ENCODE results near the gene CUL9.

CUL9 gene

DNA sequence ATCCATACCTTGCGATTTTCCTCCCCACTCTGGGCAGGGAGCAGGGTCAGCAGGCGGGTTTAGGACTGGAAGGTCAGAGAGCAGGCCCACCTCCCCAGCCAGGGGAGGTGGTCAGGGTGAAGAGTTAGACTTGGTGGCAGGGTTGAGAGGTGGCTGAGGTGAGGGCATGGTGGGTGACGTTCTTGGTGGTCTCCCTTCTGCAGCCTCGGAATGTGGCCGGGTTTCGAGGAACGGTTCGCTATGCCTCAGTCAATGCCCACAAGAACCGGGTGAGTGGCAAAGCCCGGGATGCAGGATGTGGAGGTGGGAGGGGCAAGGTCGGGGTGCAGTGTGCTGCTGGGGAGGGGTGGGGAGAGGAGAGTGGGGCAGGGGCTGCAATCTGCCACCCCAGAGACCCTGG is 72.8 kb downstream of the CUL9 start:
- no peak for DNase-seq (ENCODE audit: low read depth in 2 of 2)

DNA sequence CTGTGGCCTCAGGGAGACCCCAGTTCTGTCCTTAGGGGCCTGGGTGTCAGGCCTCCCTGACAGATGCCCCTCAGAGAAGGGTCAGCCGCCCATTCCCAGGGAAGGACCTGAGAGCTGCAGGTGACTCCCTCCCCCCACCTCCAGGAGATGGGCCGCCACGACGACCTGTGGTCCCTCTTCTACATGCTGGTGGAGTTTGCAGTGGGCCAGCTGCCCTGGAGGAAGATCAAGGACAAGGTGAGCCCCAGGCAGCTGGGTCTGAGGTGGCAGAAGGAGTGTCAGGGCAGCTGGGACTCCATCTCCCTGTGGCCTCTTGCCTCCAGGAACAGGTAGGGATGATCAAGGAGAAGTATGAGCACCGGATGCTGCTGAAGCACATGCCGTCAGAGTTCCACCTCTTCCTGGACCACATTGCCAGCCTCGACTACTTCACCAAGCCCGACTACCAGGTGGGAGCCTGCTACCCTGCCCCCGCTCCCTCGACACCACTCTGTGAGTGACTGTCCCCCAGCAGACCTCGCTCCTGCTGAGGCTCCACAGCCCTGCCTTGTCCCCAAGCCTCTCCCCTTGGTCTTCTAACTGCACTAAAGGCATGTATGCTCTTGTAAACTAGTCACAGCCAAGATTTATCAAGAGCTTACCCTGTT is 73.5 kb downstream of the CUL9 start:
- DNase-seq (ENCODE audit: low read depth in 2 of 2) = no peak

DNA sequence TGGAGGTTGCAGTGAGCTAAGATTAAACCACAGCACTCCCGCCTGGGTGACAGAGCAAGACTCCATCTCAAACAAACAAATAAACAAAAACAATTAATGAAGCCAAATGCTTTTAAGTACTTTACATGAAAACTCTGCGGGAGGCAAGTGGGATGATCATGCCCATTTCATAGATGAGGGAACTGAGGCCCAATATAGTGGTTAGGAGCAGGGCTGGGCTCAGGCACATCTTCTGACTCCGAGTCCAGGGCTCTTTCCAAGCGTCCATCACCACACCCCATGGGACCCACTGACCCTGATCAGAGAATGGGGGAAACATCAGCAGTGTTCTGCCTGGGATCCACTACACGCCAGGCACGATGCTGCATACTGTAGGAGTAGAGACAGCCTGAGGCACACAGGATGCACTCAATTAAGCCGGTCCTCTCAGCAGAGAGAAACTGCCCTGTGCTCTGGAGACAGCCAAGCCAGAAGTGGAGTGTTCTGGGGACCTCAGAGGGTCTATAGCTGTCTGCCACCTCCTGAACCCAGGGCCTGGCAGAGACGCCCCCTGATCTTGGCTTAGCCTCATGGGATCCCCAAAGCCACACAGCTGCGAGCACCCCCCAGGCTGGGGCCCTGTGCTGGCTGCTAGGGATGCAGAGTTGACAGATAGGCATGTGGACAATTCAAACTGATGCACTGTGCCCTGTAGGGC is 74.8 kb downstream of the CUL9 start:
- no peak for DNase-seq (ENCODE audit: low read depth in 2 of 2)

DNA sequence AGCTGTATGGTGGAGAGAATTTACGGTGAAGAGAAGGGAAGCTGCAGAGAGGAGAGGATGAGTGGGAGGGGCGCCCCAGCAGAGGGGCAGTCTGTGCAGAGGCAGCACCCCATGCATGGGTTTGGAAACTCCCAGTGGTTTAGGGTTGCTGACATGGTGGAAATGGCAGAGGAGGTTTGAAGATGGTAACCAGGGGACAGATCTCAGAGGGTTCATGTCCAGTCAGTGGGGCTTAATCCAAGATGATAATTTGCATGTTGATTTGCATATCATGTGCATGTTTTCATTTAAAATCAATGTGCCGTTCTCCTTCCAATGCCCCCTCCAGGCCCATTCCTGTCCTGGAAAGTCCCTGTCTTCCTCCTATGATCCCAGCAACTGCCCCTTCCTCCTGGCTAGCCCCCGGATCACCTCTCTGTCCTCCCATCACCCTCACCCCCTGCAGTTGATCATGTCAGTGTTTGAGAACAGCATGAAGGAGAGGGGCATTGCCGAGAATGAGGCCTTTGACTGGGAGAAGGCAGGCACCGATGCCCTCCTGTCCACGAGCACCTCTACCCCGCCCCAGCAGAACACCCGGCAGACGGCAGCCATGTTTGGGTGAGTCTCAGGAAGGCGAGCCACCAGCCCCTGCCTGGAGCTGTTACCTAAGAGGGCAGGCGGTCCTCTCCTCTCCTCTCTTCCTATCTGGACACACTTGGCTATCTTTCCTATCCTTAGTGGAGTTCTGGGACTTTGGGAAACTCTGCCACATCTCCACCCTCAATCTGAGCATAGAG is 75.6 kb downstream of the CUL9 start:
- DNase-seq (ENCODE audit: low read depth in 2 of 2) = no peak

DNA sequence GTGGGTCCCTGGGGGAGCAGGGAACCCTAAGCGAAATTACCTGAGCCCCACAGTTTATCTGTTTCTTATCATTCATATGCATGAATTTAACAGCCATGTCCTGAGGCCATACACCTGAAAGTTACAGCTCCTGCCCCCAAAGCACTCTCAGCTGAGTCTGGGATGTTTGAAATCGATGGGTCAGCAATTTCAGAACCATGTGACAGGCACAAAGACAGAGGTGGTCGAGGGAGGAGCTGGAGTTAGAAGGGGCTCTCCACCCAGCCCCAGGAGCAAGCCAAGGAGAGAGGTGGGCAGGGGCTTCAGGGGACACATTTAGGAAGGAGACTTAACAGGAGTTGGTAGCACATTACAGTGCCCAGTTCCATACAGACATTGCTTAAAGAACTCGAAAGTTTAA is 76.2 kb downstream of the CUL9 start:
- no peak for DNase-seq (ENCODE audit: low read depth in 2 of 2)

DNA sequence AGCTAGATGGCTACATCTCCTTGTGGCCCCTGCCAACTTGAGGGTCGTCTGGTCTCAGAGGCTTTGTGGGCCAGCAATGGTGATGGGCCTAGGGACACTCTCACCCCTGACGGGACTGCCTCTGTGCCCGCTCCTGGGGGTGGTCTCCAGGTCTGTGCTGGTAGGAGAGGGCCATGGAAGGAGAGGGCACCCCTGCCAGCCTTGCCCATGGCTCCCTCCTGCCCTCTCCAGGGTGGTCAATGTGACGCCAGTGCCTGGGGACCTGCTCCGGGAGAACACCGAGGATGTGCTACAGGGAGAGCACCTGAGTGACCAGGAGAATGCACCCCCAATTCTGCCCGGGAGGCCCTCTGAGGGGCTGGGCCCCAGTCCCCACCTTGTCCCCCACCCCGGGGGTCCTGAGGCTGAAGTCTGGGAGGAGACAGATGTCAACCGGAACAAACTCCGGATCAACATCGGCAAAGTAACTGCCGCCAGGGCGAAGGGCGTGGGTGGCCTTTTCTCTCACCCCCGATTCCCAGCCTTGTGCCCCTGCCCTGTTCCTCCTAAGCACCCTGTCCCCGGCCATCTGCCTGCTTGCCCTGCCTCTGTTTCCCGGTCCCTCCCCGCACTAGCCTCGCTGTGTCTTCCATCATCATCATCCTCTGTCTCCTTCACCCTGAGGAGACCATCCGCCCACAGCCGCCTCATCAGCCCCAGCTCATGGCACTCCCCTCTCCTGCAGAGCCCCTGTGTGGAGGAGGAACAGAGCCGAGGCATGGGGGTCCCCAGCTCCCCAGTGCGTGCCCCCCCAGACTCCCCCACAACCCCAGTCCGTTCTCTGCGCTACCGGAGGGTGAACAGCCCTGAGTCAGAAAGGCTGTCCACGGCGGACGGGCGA is 77.1 kb downstream of the CUL9 start:
- DNase-seq (ENCODE audit: low read depth in 2 of 2) = no peak

DNA sequence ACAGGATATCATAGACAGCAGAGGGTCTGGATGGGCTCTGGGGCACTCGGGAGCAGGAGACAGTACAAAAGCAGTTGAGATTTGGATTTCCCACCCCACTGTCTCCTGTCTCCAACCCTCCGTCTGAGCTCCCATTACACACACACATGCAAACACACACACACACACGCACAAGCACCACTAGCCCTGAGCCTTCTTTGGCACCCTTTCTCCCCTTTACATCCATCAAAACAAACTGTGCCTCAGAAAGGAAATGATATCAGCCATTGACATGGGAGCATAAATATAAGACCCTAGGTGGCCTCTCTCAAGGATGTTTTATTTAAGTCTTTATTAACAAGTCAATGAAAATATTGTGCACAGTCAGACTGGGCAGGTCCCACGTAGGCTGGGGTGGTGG is 78.8 kb downstream of the CUL9 start:
- DNase-seq (ENCODE audit: low read depth in 2 of 2) = no peak

DNA sequence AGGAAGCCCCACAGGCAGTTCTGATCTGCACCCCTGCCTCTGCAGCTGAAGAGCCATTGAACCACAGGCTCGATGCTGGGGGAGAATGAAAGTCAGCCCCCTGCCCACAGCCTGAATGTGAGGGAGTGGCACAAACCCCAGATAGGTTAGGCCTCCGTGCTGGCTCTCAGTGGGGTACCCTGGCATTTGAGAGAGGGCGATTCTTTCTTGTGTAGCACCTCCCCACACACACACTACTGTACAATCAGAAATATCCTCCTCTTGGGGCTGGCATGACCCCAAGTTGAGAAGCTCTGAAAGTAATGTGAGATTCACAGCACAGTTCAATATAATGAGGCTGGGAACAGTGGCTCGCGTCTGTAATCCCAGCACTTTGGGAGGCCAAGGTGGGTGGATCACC is 79.2 kb downstream of the CUL9 start:
- no peak for DNase-seq (ENCODE audit: low read depth in 2 of 2)

DNA sequence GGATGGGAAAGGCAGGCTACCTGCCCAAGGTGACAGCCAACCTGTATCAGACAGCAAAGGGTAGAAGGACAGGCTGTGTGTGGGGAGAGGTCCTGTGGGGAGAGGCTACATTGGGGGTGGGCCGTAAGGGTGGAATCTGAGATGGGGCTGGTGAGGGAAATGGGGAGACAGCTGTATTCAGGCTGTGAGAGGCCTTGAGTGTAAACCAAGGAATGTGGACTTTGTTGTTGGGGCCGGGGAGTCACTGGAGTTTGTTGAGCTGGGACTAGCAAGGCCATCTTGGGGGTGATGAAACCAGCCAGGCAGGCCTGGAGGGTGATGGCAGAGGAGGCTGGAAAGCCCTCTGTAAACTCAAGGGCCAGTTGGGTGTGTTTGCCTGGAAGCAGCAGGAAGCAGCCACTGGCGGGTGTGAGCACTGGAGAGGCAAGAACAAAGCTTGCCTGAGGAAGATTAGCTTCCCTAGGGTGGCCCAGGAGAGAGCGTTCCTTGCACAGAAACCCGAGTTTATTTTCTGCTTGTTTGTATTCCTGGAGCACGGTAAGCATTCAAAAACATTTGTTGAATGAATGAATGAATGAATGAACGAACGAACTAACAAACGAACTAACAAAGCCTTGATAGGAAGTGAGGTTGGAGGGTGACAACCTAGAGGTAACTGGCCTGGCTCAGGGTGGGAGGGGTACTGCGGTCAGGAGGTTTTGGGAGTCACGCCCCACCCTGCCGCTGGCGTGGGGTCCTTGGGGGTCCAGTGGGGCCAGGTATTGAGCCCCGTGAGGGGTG is 80.2 kb downstream of the CUL9 start:
- no peak for DNase-seq (ENCODE audit: low read depth in 2 of 2)

DNA sequence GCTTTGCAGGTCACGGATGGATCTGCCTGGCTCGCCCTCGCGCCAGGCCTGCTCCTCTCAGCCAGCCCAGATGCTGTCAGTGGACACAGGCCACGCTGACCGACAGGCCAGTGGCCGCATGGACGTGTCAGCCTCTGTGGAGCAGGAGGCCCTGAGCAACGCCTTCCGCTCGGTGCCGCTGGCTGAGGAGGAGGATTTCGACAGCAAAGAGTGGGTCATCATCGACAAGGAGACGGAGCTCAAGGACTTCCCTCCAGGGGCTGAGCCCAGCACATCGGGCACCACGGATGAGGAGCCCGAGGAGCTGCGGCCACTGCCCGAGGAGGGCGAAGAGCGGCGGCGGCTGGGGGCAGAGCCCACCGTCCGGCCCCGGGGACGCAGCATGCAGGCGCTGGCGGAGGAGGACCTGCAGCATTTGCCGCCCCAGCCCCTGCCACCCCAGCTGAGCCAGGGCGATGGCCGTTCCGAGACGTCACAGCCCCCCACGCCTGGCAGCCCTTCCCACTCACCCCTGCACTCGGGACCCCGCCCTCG is 80.9 kb downstream of the CUL9 start:
- DNase-seq (ENCODE audit: low read depth in 2 of 2) = no peak

DNA sequence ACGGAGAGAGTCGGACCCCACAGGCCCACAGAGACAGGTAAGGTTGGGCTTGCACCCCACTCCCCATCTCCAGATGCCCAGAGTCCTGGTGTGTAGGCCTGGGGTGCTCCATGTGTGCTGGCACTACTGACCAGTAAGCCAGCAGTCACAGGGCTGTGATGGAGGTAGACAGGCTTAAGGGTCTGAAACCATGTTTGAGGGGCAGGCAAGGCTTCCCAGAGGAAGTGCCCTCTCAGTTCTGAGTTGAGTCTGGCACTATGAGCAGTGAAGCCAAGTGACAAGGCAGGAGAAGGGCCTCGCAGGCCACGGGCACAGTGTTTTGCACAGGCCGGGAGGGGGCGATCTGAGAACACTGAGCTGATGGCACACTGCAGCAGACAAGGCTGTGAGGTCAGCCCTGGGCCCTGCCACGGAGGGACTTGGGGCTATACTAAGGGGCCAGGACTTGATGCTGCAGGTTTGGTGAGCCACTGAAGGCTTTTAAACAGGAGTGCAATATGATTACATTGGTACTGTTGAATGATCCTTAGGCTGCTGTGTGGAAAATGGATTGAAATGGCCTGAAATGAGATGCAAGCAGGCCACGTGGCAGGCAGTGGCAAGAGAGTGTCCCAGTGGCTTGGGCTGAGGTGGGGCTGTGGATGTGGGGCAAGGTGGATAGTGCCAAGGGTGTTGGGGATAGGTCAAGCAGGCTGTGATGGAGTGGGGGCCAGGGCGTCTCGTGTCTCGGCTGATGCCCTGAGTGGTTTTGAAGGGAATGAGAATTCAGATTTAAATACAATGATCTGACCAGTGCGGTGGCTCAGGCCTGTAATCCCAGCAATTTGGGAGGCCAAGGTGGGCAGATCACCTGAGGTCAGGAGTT is 81.5 kb downstream of the CUL9 start:
- DNase-seq (ENCODE audit: low read depth in 2 of 2) = peak; percentile 51 to 58

DNA sequence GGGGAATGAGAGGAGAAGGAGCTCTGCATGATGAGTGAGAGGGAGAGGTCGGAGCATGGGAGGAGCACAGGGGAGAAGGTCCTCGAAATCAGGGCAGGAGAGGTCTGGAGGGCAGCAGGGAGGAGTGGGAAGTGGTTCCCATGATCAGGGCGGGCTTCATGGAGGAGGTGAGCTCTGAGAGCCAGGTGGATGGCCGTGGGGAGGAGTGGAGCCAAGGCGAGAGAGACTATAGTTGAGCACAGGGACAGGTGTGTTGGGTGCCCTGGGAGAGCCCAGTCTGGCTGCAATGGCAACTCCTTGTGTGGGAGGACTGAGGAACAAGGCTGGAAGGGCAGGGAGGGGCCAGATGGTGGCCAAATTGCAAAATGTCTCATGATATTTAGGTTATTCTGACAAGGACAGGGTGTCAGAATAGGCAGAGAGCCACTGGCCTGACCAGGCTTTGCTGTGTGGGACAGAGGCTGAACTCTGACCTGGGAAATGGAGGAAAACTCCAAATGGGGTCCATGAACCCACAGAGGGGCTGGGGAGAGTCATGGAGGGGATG is 82.7 kb downstream of the CUL9 start:
- no peak for DNase-seq (ENCODE audit: low read depth in 2 of 2)

DNA sequence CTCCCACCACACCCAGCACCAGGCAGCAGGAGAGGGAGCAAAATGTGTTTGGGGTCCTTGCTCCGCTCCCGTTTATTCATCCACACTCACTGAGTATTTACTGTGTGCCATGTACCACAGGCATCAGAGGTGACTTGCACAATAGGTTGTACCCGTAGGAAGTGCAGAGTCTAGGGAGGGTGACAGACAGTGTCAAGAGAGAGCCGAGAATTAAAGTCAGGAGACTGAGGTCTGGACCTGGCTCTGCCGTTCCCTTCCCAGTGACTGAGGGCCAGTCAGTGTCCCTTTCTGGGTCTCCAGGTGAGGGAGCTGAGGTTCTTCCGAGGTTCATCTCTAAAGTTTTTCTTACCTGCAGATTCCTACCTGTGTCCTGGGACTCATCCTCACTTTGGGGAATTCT is 83.6 kb downstream of the CUL9 start:
- DNase-seq (ENCODE audit: low read depth in 2 of 2) = no peak

DNA sequence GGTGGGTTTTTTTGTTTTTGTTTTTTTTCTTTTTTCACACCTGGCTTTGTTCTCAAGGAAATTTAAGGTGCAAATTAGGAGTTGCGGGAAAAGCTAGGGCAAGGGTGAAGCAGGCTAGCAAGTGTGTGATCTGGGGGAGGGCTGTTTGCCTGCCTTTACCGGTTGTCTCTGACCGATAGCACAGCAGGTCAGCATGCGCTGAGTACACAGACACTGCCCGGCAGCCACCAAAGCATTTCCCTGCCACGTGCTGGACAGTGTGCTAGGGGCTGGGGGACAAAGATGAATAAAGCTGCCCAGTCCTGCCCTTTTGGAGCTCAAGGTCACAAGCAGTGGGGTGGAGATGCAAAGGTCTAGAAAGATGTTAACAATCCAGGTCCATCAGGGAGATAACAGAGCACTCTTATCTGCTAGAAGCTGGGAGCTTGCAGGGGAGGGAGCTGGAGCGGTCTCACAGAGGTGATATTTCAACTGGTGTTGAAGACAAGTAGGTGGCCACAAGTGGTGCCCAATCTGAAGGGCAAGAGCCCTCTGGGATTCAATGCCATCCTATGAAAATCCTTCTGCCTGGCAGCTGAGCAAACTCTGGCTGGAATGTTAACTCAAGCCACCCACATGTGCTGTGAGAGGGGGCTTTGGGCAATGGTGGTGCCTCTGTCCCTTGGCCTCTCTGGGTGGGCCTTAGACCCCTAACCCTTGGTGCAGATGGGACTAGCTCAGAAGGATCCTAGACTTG is 85.8 kb downstream of the CUL9 start:
- DNase-seq (ENCODE audit: low read depth in 2 of 2) = no peak

DNA sequence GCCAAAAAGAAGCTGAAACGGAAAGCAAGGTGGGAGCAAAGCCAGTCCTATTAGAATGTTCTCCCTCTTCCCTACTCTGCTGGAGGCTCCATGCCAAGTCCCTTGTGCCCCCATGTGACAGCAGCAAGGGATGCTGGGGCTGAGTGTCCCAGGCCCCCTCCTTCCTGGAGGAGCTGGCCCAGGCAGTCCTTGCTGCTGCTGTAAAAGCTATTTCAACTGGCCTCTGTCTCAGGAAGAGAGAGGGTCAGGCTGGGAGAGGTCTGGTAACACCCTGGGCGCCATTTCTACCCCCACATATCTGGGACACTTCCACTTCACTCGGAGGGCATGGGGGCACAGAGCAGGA is 86.3 kb downstream of the CUL9 start:
- DNase-seq (ENCODE audit: low read depth in 2 of 2) = no peak

DNA sequence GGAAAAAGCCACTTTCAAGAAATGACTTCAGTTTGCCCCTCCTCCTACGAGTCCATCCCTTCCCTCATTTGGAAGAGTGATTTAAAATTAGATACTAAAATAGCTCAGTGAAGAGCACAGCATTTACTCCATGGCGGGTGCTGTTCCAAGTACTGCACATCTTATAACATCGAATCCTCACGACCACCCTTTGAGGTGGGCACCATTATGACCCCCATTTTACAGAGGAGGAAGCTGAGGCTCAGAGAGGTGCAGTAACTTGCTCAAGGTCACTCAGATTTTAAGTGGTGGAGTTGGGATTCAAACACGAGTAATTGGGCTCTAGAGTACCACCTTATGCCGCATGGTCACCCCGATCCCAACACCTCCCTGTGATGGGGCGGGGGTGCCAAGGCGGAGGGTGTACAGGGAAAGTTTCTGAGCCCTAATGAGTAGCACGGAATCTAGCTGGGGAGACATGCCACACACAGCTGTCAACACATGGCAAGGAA is 86.8 kb downstream of the CUL9 start:
- DNase-seq (ENCODE audit: low read depth in 2 of 2) = no peak

DNA sequence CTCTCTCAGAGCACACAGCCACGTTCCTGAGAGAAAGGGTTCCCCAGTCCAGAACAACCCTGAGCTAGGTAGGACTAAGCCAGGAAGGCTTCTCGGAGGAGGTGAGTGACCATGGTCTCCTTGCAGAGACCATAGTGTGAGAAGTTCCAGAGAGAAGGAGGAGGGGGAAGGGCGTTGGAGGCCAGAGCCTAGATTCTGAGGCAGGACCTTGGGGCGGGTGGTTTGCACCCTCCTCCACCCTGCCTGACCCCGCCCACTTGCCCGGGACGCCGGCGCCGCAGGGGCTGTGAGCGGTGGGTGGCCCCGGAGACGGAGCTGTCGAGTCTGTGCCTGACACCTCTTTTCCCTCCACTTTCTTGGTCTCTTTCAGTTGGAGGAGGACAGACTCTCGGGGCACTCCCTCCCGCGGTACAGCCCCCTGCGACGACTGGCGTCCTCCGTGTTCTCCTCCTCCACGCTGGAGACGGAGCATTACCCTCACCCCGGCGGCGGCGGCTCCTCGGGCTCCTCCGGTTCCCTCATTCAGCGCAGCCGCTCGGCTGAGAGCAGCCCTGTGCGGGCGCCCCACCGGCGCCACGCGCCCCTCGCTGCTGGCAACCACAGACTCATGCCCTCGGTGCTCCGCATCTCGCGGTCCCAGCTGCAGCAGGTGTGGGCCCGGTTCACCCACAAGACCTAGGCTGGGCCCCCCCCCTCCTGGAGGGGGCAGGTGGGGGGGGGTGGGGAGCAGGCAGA is 87.4 kb downstream of the CUL9 start:
- peak; percentile 32 to 58 for DNase-seq (ENCODE audit: low read depth in 2 of 2)

DNA sequence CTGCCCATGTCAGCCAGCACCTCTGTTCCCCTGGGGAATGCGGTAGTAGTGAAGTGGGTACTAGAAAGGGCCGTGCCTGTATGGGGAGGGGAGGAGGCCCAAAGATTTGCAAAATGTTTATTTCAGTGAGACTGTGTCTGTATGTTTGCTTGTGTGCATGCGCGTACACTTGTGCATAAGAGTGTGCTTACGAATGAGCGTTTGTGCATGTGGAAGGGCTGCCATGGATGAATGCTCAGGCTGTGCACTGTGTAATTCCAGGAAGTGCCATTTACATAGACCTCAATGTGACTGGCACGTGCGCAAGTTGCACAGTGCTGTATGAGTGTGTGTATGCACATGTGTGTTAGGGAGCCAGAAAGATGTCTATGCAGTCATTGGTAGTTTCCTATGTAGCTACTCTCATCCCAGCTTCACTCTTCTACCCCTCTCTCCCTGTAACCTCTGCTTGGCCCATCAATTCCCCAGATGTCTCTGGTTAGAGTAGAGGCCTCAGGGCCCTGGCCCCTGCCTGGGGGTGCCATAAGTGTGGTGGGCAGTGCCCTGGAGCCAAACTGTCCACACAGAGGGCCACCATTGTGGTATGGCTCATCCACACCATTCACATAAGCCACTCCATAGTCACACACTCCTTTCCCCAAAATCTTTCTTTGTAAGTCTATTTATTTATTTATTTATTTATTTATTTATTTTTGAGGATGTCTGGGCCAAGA is 89.3 kb downstream of the CUL9 start:
- no peak for DNase-seq (ENCODE audit: low read depth in 2 of 2)

Measured in stimulated activated CD8-positive, alpha-beta memory T cell treated with anti-CD3 and anti-CD28 coated beads, Interleukin-7, amount 100 ng/mL, for 4 hours (primary cell).